Sigmoid colon (tissue), 3 donors: ENCODE results near the gene CFAP100.

ENCODE experiments used
- CTCF ChIP-seq, 4 experiments: fragments of 450-650 bp in 3 of 4; fragments of 200-600 bp in 1 of 4; IDR thresholded peaks; one replicate each; pipeline ENCODE4 v1.5.1; 2016 to 2019; ENCODE audit warnings: antibody characterized with exemption in 4 of 4, mild to moderate bottlenecking in 3 of 4, moderate library complexity in 2 of 4
- POLR2A ChIP-seq, 2 donors: fragments of 450-650 bp; IDR thresholded peaks; one replicate each; pipeline ENCODE4 v1.6.1; 2016; ENCODE audit warnings: antibody characterized with exemption in 2 of 2, mild to moderate bottlenecking in 2 of 2, moderate library complexity in 2 of 2

- TF ChIP-seq POLR2A (IDR thresholded peaks at IDR 0.05) (no peak), CTCF (IDR thresholded peaks at IDR 0.05) (no peak)
Measured at GRCh38 chr3:126466886-126467610, 72.3 kb downstream of the CFAP100 start.
